Chondrocyte (in vitro differentiated cells): Measurements from ENCODE around the gene WASF3. TPM values are rescaled to one million over a fixed set of nuclear protein-coding genes. Genes with fewer than 3 reads are reported as not detected.

Source experiments
- DNase-seq: peaks from one replicate; pipeline ENCODE4 v3.0.0; 2021; ENCODE audit warnings: mixed read lengths, low spot score
- H3K27ac Mint-ChIP-seq: one replicate; pipeline ENCODE4 v1.8.0; 2021; ENCODE audit warnings: mild to moderate bottlenecking, moderate library complexity, mixed read lengths; ENCODE audit not compliant: unreplicated experiment
- H3K27me3 Mint-ChIP-seq: 2 replicates; pipeline ENCODE4 v1.8.0; 2021; ENCODE audit warnings: low read depth, mixed read lengths
- H3K36me3 Mint-ChIP-seq: 2 replicates; pipeline ENCODE4 v1.8.0; 2021; ENCODE audit warnings: low read depth, mixed read lengths
- H3K4me1 Mint-ChIP-seq: 2 replicates; pipeline ENCODE4 v1.8.0; 2021; ENCODE audit warnings: low read depth, mild to moderate bottlenecking, mixed read lengths
- H3K4me3 Mint-ChIP-seq: one replicate; pipeline ENCODE4 v1.8.0; 2021; ENCODE audit warnings: mild to moderate bottlenecking, moderate library complexity, mixed read lengths; ENCODE audit not compliant: unreplicated experiment
- H3K9me3 Mint-ChIP-seq: 2 replicates; pipeline ENCODE4 v1.8.0; 2021; ENCODE audit warnings: low read depth, mixed read lengths
- CTCF ChIP-seq: fragments of 200-600 bp; sonication (generic); IDR thresholded peaks from 2 replicates; pipeline ENCODE4 v1.5.0; 2021; ENCODE audit warnings: antibody characterized with exemption, mild to moderate bottlenecking, moderate library complexity
- total RNA-seq: library from RNA; stranded (reverse); gene quantifications from 3 replicates; pipeline ENCODE4 v1.2.1, GENCODE V29; 2021

WASF3 gene
- total RNA-seq, 1 donor from 2014 or later = 23.6 TPM

GRCh38 chr13:26591672-26592071 is 34.2 kb downstream of the WASF3 start:
- Mint-ChIP-seq H3K27ac (no peak overlapping the region), H3K4me3 (no peak overlapping the region), H3K27me3 (no peaks in the 10 kb centered on the region)

DNA sequence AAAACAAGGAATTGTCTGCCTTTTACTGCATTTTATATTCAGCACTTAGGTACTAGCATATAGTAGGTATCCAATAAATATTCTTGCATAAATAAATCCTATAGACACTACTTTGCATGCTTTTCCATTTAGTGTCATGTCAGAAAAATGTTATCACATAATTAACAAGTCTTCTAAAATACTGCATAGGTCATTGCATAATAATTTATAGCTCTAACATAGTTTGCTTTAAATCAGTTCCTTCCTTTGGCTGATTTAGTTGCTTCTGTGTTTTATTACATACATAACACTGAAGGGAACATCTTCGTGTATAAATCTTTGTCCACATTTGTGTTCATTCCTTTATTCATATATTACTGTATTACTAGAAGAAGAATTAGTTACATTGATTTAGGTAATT is 36.2 kb downstream of the WASF3 start:
- Mint-ChIP-seq H3K27ac (no peak overlapping the region), H3K4me1 (peaks cover 34% of the 10 kb centered on the region), H3K9me3 (peaks cover 6% of the 10 kb centered on the region), H3K27me3 (no peaks in the 10 kb centered on the region), H3K36me3 (peaks cover 5% of the 10 kb centered on the region), H3K4me3 (no peak overlapping the region)
- TF ChIP-seq CTCF = no peak
- no peak for DNase-seq

More at GRCh38 chr13:26591672-26592071, 34.2 kb downstream of the WASF3 start:
- DNase-seq = no peak
- Mint-ChIP-seq H3K9me3 (peaks cover 4% of the 10 kb centered on the region), H3K36me3 (peaks cover 3% of the 10 kb centered on the region), H3K4me1 (peaks cover 35% of the 10 kb centered on the region)
- no peak for TF ChIP-seq CTCF

DNA sequence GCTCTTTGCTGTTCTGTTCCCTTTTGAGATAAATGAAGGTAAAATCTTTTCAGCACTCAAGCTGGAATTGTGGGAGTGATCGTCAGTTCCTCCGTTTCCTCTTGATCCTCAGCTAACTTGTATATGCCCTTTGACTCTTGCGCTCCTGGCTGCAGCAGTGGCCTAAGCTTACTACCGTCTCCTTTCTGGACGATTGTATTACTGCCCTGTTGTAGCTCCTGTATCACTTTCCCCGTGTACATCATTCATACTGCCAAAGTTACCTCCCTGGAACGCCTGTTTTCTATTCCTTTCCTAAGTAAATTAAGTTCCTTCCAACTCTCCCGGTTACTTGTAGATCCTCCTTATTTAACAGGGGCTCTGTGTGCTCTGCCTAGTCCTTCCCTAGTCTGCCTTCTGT is 36.9 kb downstream of the WASF3 start:
- DNase-seq = no peak
- no peak overlapping the region for H3K4me3 Mint-ChIP-seq
- no peak overlapping the region for H3K27ac Mint-ChIP-seq
- H3K36me3 Mint-ChIP-seq = peaks cover 5% of the 10 kb centered on the region
- peaks cover 6% of the 10 kb centered on the region for H3K9me3 Mint-ChIP-seq
- H3K4me1 Mint-ChIP-seq = peaks cover 30% of the 10 kb centered on the region
- TF ChIP-seq CTCF = no peak
- no peaks in the 10 kb centered on the region for H3K27me3 Mint-ChIP-seq

DNA sequence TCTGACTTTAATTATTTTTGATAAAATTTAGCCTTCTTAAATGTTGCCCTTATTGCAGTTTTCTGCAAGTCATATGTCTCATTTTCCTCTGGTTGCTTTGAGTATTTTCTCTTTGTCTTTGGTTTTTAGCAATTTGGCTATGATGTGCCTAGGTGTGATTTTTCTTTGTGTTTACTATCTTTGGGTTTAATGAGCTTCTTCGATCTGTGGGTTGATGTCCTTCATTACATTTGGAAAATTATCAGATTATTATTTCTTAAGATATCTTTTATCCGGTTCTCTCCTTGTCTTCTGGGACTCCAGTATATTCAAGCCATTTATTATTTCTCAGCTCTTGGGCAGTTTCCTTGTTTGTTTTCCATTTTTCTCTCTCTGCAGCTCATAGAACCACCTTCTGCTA is 39.0 kb downstream of the WASF3 start:
- Mint-ChIP-seq H3K27me3 (no peaks in the 10 kb centered on the region), H3K36me3 (peaks cover 5% of the 10 kb centered on the region), H3K4me1 (peaks cover 32% of the 10 kb centered on the region), H3K27ac (no peak overlapping the region), H3K9me3 (peaks cover 6% of the 10 kb centered on the region), H3K4me3 (no peak overlapping the region)
- TF ChIP-seq CTCF = no peak
- no peak for DNase-seq

DNA sequence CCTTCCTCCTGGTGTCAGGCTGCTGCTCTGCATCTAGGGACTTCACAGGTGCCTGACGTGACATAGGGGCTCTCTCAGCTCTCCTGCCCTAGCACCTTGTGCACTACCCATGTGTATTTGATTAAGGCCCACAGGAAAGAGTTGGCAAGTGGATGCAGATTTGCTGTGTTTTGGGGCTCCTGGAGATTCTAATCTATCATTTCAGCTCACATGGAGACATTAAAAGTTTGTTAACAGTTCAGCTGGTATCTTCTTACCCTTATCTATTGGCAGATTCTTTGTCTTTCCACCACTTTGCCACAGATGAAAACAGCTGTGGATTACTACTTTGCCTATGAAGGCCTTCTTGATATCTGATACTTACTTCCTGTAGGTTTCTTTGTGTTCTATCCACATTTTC is 41.9 kb downstream of the WASF3 start:
- peaks cover 43% of the 10 kb centered on the region for H3K4me1 Mint-ChIP-seq

More for the DNA sequence above, 41.9 kb downstream of the WASF3 start:
- peaks cover 5% of the 10 kb centered on the region for H3K36me3 Mint-ChIP-seq
- no peak overlapping the region for H3K4me3 Mint-ChIP-seq
- H3K27ac Mint-ChIP-seq = no peak overlapping the region
- no peak for DNase-seq
- H3K27me3 Mint-ChIP-seq = no peaks in the 10 kb centered on the region
- peaks cover 6% of the 10 kb centered on the region for H3K9me3 Mint-ChIP-seq
- TF ChIP-seq CTCF = no peak
